Spleen (tissue), 7 donors: ENCODE measurements around the gene ESYT3.

Source experiments
- CTCF ChIP-seq, 11 experiments: fragments of 200-600 bp in 7 of 11; fragments of 450-650 bp in 4 of 11; sonication (generic) in 4 of 11; IDR thresholded peaks in 8 of 11; conservative IDR thresholded peaks in 3 of 11; 1 replicate in 7 of 11; 2 replicates in 4 of 11; pipeline versions ENCODE4 v1.4.0 to v1.8.0; 2016 to 2021; ENCODE audit warnings: antibody characterized with exemption in 11 of 11, inconsistent platforms in 4 of 11, mild to moderate bottlenecking in 1 of 11
- POLR2A ChIP-seq, 3 donors: fragments of 450-650 bp; IDR thresholded peaks; one replicate each; pipeline ENCODE4 v1.5.1; 2017; ENCODE audit warnings: antibody characterized with exemption in 3 of 3, mild to moderate bottlenecking in 1 of 3
- POLR2AphosphoS5 ChIP-seq, 3 donors: sonication (generic); formaldehyde crosslinking; IDR thresholded peaks; one replicate each; pipeline ENCODE4 v1.5.1; 2017; ENCODE audit warnings: antibody characterized with exemption in 3 of 3
- donor health status: DM: no; HTN: no; CAD: no; lungs with moderate emphysema.
- donor health status: DM: no; HTN: no; CAD: no.
- donor health status: DM: no; HTN: no; CAD: no.

DNA sequence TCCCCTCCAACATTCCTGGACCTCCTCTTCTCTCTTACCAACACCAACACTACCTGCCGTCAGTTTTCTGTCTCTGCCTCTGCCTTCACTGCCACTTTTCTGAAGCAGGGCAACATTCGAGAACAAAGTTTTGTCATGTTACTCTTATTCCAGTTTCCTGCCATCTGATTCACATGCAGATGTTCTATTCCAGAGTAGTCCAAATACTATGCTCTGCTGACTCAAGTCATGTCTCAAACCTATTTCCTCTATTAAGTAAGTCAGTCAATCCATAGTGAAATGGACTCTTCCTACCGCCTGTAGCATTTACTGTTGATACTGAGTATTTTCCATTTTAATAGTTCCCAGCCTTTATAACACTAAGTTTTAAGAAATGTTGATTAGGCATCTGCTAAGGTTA lies 43.4 kb downstream of the ESYT3 start:
- TF ChIP-seq CTCF (IDR thresholded peaks at IDR 0.05 in 8 of 11, conservative IDR thresholded peaks at IDR 0.05 in 3 of 11) (no peak), POLR2A (IDR thresholded peaks at IDR 0.05) (no peak), POLR2AphosphoS5 (IDR thresholded peaks at IDR 0.05) (no peak)
